Spleen (tissue), 11 donors: ENCODE measurements around the gene HDAC7. TPM values are rescaled to one million over a fixed set of nuclear protein-coding genes. Genes with fewer than 3 reads are reported as not detected.
"Not testable (repeated sequence)": the region's sequence is repeated elsewhere in the genome, so short reads cannot be mapped to it uniquely, and the experiment has no call there.

ENCODE experiments used
- DNase-seq: peaks from one replicate; pipeline ENCODE4 v3.0.0-alpha.2; 2020
- H3K27ac ChIP-seq, 8 donors: fragments of 200-600 bp; sonication (generic) in 7 of 8; 1 replicate in 4 of 8; 2 replicates in 4 of 8; pipeline versions ENCODE4 v1.5.0 to v1.8.0; 2016 to 2021; ENCODE audit warnings: inconsistent platforms in 4 of 8, mild to moderate bottlenecking in 4 of 8, moderate library complexity in 1 of 8
- H3K27me3 ChIP-seq, 7 donors: fragments of 200-600 bp; sonication (generic) in 6 of 7; replicated peaks in 1 of 7; 1 replicate in 4 of 7; 2 replicates in 3 of 7; pipeline versions ENCODE4 v1.5.0 to v1.8.0; 2016 to 2021; ENCODE audit warnings: inconsistent platforms in 3 of 7, mild to moderate bottlenecking in 1 of 7
- H3K36me3 ChIP-seq, 6 donors: fragments of 200-600 bp; sonication (generic) in 5 of 6; 1 replicate in 4 of 6; 2 replicates in 2 of 6; pipeline versions ENCODE4 v1.5.0 to v1.8.0; 2016 to 2021; ENCODE audit warnings: inconsistent platforms in 2 of 6
- H3K4me1 ChIP-seq, 6 donors: fragments of 200-600 bp; sonication (generic) in 5 of 6; 1 replicate in 3 of 6; 2 replicates in 3 of 6; pipeline versions ENCODE4 v1.5.0 to v1.8.0; 2016 to 2021; ENCODE audit warnings: inconsistent platforms in 3 of 6
- H3K4me3 ChIP-seq, 8 donors: fragments of 200-600 bp; sonication (generic) in 7 of 8; 1 replicate in 4 of 8; 2 replicates in 4 of 8; pipeline versions ENCODE4 v1.5.0 to v1.8.0; 2016 to 2021; ENCODE audit warnings: inconsistent platforms in 4 of 8, mild to moderate bottlenecking in 4 of 8, moderate library complexity in 2 of 8
- H3K9me3 ChIP-seq, 8 donors: fragments of 200-600 bp; sonication (generic) in 7 of 8; 1 replicate in 4 of 8; 2 replicates in 4 of 8; pipeline versions ENCODE4 v1.5.0 to v1.8.0; 2016 to 2021; ENCODE audit warnings: inconsistent platforms in 4 of 8
- CTCF ChIP-seq, 11 experiments: fragments of 200-600 bp in 7 of 11; fragments of 450-650 bp in 4 of 11; sonication (generic) in 4 of 11; IDR thresholded peaks in 8 of 11; conservative IDR thresholded peaks in 3 of 11; 1 replicate in 7 of 11; 2 replicates in 4 of 11; pipeline versions ENCODE4 v1.4.0 to v1.8.0; 2016 to 2021; ENCODE audit warnings: antibody characterized with exemption in 11 of 11, inconsistent platforms in 4 of 11, mild to moderate bottlenecking in 1 of 11
- POLR2A ChIP-seq, 3 donors: fragments of 450-650 bp; IDR thresholded peaks; one replicate each; pipeline ENCODE4 v1.5.1; 2017; ENCODE audit warnings: antibody characterized with exemption in 3 of 3, mild to moderate bottlenecking in 1 of 3
- POLR2AphosphoS5 ChIP-seq, 3 donors: sonication (generic); formaldehyde crosslinking; IDR thresholded peaks; one replicate each; pipeline ENCODE4 v1.5.1; 2017; ENCODE audit warnings: antibody characterized with exemption in 3 of 3
- WGBS, 5 donors: extraction: QIAGEN DNeasy Blood & Tissue Kit in 3 of 5; methylation state at CpG; one replicate each; pipeline versions ENCODE4 v1.1.5 to v1.1.7; 2013 to 2018; 5-methylcytosine and 5-hydroxymethylcytosine counted together
- intact Hi-C: fragments of 100-400 bp; cut with DNase I; formaldehyde crosslinking; loops from one replicate; pipeline ENCODE4 v1.15.0; 2023; ENCODE audit warnings: low total_unique reads
- polyA plus RNA-seq, 3 donors: library from polyadenylated mRNA; stranded (reverse); fragments of 200-250 nt; gene quantifications; one replicate each; pipeline ENCODE4 v1.2.1, GENCODE V29; 2013
- total RNA-seq, 7 donors: library from RNA; depleted of rRNA in 3 of 7; stranded (reverse); fragments of >200 nt in 3 of 7; fragmentation: NEBNext Ultra II Directional in 4 of 7; extraction: Animal tissue kit (Norgen Biotek cat#: 25700) in 4 of 7; gene quantifications; one replicate each; pipeline versions ENCODE4 v1.1.0 to v1.2.1, GENCODE V29; 2016 to 2021
- donor health status: healthy with polysubstance abuse.
- donor health status: DM: no; HTN: no; CAD: no; lungs with moderate emphysema.
- donor health status: DM: no; HTN: no; CAD: no.
- donor health status: Bipolar disorder and iron deficiency.
- donor health status: healthy.
- donor health status: DM: no; HTN: no; CAD: no.
- donor health status: DM: yes; HTN: yes; CAD: no.

Gene HDAC7
- total and polyA plus RNA-seq, 10 donors = 39.6 to 158 (median 101) TPM

- 82 to 90% (median 84%) methylated on average over 21 to 28 of the region's 28 CpGs for WGBS, 5 donors
Observed at GRCh38 chr12:47844264-47845019, 24.7 kb upstream of the HDAC7 start.

GRCh38 chr12:47843226-47843980, 23.7 kb upstream of the HDAC7 start:
- WGBS, 5 donors = 89 to 93% (median 90%) methylated on average over 15 to 25 of the region's 25 CpGs
- Histone ChIP-seq H3K36me3 (peaks cover 0 to 40% (median 0%) of the 10 kb centered on the region in 6 donors), H3K4me1 (peaks cover 0 to 5% (median 2%) of the 10 kb centered on the region in 6 donors), H3K27me3 (no peaks in the 10 kb centered on the region), H3K4me3 (no peak overlapping the region), H3K9me3 (no peaks in the 10 kb centered on the region), H3K27ac (no peak overlapping the region)
- peak; percentile 58 for DNase-seq
- intact Hi-C loops = no loop called here
- TF ChIP-seq CTCF (IDR thresholded peaks at IDR 0.05 in 8 of 11, conservative IDR thresholded peaks at IDR 0.05 in 3 of 11) (no peak), POLR2A (IDR thresholded peaks at IDR 0.05) (no peak), POLR2AphosphoS5 (IDR thresholded peaks at IDR 0.05) (no peak)

More at GRCh38 chr12:47844264-47845019, 24.7 kb upstream of the HDAC7 start:
- Histone ChIP-seq H3K4me3 (no peak overlapping the region), H3K4me1 (no peaks in the 10 kb centered on the region), H3K36me3 (peaks cover 0 to 40% (median 0%) of the 10 kb centered on the region in 6 donors), H3K27ac (no peak overlapping the region), H3K9me3 (no peaks in the 10 kb centered on the region), H3K27me3 (no peaks in the 10 kb centered on the region)
- DNase-seq = peak; percentile 66
- TF ChIP-seq CTCF (IDR thresholded peaks at IDR 0.05 in 8 of 11, conservative IDR thresholded peaks at IDR 0.05 in 3 of 11) (no peak), POLR2A (IDR thresholded peaks at IDR 0.05) (no peak), POLR2AphosphoS5 (IDR thresholded peaks at IDR 0.05) (no peak)
- intact Hi-C loops = no loop called here

GRCh38 chr12:47842543-47842942, 22.8 kb upstream of the HDAC7 start:
- DNase-seq = peak; percentile 8
- 81 to 90% (median 84%) methylated on average over 11 to 12 of the region's 12 CpGs for WGBS, 5 donors

GRCh38 chr12:47841910-47842309, 22.2 kb upstream of the HDAC7 start:
- DNase-seq = peak; percentile 16
- whole genome bisulfite sequencing, 5 donors = 67 to 88% (median 80%) methylated on average over 4 of the region's 4 CpGs
- Histone ChIP-seq H3K36me3 (peaks cover 0 to 38% (median 0%) of the 10 kb centered on the region in 6 donors), H3K27ac (no peak overlapping the region), H3K27me3 (no peaks in the 10 kb centered on the region), H3K9me3 (no peaks in the 10 kb centered on the region), H3K4me3 (no peak overlapping the region), H3K4me1 (peaks cover 9 to 20% (median 14%) of the 10 kb centered on the region in 6 donors)
- intact Hi-C loops = no loop called here
- no peak for TF ChIP-seq CTCF (IDR thresholded peaks at IDR 0.05 in 8 of 11, conservative IDR thresholded peaks at IDR 0.05 in 3 of 11)
- TF ChIP-seq POLR2AphosphoS5 (IDR thresholded peaks at IDR 0.05) = no peak

More at GRCh38 chr12:47842543-47842942, 22.8 kb upstream of the HDAC7 start:
- H3K27me3 ChIP-seq, H3K9me3 ChIP-seq, H3K4me3 ChIP-seq, intact Hi-C loops, H3K27ac ChIP-seq: not testable (repeated sequence)
- Histone ChIP-seq H3K4me1 (peaks cover 2 to 13% (median 9%) of the 10 kb centered on the region in 6 donors), H3K36me3 (peaks cover 0 to 40% (median 0%) of the 10 kb centered on the region in 6 donors)
